ENCODE data around the gene AMZ1.
A peak's percentile ranks its signal among the peaks of the same experiment; 100 is the strongest.

DNA sequence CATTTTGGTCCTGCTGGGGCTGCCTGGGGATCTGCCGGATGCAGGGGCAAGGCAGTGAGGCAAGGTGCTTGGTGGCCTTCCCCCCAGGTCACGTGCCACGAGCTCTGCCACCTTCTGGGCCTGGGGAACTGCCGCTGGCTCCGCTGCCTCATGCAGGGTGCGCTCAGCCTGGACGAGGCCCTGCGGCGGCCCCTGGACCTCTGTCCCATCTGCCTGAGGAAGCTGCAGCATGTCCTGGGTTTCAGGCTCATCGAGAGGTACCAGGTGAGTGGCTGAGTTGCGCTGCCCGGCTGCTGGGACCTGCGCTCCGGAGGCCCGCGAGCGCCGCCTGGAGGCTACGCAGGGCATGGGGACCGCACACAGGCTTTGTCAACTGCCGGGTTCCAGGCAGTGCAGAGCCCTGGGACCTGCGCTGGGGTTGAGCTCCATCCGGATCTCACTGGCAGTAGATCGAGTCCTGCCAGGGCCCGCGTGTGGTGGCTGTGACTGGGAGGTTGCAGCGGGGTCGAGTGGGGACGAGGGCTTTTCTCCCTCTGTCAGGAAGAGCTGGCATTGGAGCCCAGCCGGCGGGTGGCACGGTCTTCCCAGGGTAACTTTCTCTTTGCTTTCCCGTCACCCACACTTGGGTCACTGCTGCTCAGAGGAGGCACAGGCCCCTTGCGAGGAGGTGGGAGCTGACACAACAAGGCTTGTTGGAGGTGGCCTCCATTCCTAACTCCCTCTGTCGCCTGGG, 21.7 kb downstream of the AMZ1 start:
- TF ChIP-seq CTCF (IDR thresholded peaks at IDR 0.05) (peak; percentile 53 to 74 (median 68)), POLR2A (IDR thresholded peaks at IDR 0.05) (no peak)
